GM19328 (cell line): Measurements from ENCODE around the gene BHLHA15.

ENCODE experiments used
- ATAC-seq: cut with Tn5 transposase; IDR thresholded peaks from one replicate; pipeline ENCODE4 v1.9.1; 2021; ENCODE audit warnings: mild to moderate bottlenecking, moderate library complexity; ENCODE audit not compliant: unreplicated experiment

The BHLHA15 gene

GRCh38 chr7:98211221-98211675 lies at the start of gene BHLHA15:
BHLHA15 (plus strand) TSS chr7:98211439; CDS start chr7:98212310, 871 bp downstream.
- ATAC-seq: no peak

GRCh38 chr7:98162758-98163157 lies 48.5 kb upstream of the BHLHA15 start:
- no peak for ATAC-seq

- no peak for ATAC-seq
Measured at GRCh38 chr7:98163269-98163668, 48.0 kb upstream of the BHLHA15 start.

- ATAC-seq: no peak
Measured at GRCh38 chr7:98163704-98164494, 47.3 kb upstream of the BHLHA15 start.

GRCh38 chr7:98165827-98166667 lies 45.2 kb upstream of the BHLHA15 start:
- peak; percentile 48 for ATAC-seq

- ATAC-seq: no peak
Measured at GRCh38 chr7:98166668-98166970, 44.6 kb upstream of the BHLHA15 start.

GRCh38 chr7:98167653-98168052 lies 43.6 kb upstream of the BHLHA15 start:
- no peak for ATAC-seq

- ATAC-seq: no peak
Measured at GRCh38 chr7:98168181-98168903, 42.9 kb upstream of the BHLHA15 start.

GRCh38 chr7:98168904-98169621 lies 42.2 kb upstream of the BHLHA15 start:
- no peak for ATAC-seq

- ATAC-seq: no peak
Measured at GRCh38 chr7:98170966-98171365, 40.3 kb upstream of the BHLHA15 start.

- no peak for ATAC-seq
Measured at GRCh38 chr7:98171449-98171848, 39.8 kb upstream of the BHLHA15 start.

- ATAC-seq: no peak
Measured at GRCh38 chr7:98174334-98175259, 36.6 kb upstream of the BHLHA15 start.

- no peak for ATAC-seq
Measured at GRCh38 chr7:98175260-98175940, 35.8 kb upstream of the BHLHA15 start.

- no peak for ATAC-seq
Measured at GRCh38 chr7:98177553-98177952, 33.7 kb upstream of the BHLHA15 start.

GRCh38 chr7:98178321-98178720 lies 32.9 kb upstream of the BHLHA15 start:
- no peak for ATAC-seq

GRCh38 chr7:98178762-98179490 lies 32.3 kb upstream of the BHLHA15 start:
- ATAC-seq: no peak

GRCh38 chr7:98180751-98181150 lies 30.5 kb upstream of the BHLHA15 start:
- no peak for ATAC-seq

GRCh38 chr7:98185101-98185500 lies 26.1 kb upstream of the BHLHA15 start:
- no peak for ATAC-seq
